Measurements from ENCODE around the gene KIRREL3.

DNA sequence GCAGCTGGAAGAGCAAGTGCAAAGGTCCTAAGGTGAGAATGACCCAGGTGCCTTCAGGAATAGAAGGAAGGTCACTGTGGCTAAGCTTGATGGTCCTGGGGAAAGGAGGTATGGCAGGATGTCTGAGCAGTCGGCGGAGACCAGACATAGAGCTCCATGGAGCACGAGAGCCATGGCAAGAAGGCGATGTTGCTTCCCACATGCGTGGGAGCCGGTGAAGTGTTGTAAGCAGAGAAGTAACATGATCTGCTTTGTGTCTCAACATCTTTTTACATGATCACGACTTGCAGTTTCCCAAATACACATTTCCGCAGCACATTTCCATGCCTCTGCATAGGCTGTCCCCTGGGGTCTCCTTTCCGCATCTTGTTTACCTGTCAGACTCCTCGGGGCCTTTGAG lies 231.9 kb downstream of the KIRREL3 start:
- no peak for TF ChIP-seq CTCF (conservative IDR thresholded peaks at IDR 0.05; ENCODE audit: low read depth, low read length)
- no peak for TF ChIP-seq CEBPB (IDR thresholded peaks at IDR 0.05; ENCODE audit: low read depth, low read length)
- no peak for TF ChIP-seq ELK1 (IDR thresholded peaks at IDR 0.05; ENCODE audit: borderline replicate concordance, low read depth, low read length)
- TF ChIP-seq FOS (IDR thresholded peaks at IDR 0.05; ENCODE audit: low read depth, low read length) = no peak
- TF ChIP-seq, protein P1, sequence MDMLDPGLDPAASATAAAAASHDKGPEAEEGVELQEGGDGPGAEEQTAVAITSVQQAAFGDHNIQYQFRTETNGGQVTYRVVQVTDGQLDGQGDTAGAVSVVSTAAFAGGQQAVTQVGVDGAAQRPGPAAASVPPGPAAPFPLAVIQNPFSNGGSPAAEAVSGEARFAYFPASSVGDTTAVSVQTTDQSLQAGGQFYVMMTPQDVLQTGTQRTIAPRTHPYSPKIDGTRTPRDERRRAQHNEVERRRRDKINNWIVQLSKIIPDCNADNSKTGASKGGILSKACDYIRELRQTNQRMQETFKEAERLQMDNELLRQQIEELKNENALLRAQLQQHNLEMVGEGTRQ (IDR thresholded peaks at IDR 0.05; ENCODE audit: low read depth, low read length) = no peak

Data from IMR-90 (cell line).